ENCODE results near the gene JAM2. TPM values are rescaled to one million over a fixed set of nuclear protein-coding genes. Genes with fewer than 3 reads are reported as not detected.
"Not testable (repeated sequence)": the region's sequence is repeated elsewhere in the genome, so short reads cannot be mapped to it uniquely, and the experiment has no call there.

The JAM2 gene
- total RNA-seq, 1 donor from 2014 or later: 38.6 TPM

DNA sequence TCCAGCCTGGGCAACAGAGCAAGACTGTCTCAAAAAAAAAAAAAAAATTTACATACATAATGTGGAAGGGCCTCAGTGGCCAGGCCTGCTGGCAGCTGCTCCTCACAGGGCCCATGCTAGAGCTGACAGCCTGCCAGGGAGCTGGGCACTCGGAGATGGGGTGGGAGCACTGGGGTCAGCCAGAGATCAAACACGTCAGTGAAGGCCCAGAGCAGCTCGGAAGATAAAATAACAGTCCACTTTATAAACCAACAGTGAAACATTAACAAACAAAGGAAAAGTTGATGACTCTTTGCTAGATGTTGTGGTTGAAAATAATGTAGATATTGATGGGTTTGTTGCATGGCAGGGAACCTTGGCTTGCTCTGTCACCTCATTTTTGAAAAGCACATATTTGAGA is 52.9 kb downstream of the JAM2 start:
- no peak for DNase-seq
- TF ChIP-seq, protein P1, sequence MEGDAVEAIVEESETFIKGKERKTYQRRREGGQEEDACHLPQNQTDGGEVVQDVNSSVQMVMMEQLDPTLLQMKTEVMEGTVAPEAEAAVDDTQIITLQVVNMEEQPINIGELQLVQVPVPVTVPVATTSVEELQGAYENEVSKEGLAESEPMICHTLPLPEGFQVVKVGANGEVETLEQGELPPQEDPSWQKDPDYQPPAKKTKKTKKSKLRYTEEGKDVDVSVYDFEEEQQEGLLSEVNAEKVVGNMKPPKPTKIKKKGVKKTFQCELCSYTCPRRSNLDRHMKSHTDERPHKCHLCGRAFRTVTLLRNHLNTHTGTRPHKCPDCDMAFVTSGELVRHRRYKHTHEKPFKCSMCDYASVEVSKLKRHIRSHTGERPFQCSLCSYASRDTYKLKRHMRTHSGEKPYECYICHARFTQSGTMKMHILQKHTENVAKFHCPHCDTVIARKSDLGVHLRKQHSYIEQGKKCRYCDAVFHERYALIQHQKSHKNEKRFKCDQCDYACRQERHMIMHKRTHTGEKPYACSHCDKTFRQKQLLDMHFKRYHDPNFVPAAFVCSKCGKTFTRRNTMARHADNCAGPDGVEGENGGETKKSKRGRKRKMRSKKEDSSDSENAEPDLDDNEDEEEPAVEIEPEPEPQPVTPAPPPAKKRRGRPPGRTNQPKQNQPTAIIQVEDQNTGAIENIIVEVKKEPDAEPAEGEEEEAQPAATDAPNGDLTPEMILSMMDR (IDR thresholded peaks at IDR 0.05): no peak
- intact Hi-C loops (cut with DNase I): no loop called here
- Histone ChIP-seq H3K4me1 (peaks cover 3% of the 10 kb centered on the region), H3K27ac (no peak overlapping the region), H3K36me3 (no peaks in the 10 kb centered on the region), H3K4me3 (no peak overlapping the region), H3K9me3 (no peaks in the 10 kb centered on the region), H3K27me3 (no peaks in the 10 kb centered on the region)
- ATAC-seq: peak; percentile 47

DNA sequence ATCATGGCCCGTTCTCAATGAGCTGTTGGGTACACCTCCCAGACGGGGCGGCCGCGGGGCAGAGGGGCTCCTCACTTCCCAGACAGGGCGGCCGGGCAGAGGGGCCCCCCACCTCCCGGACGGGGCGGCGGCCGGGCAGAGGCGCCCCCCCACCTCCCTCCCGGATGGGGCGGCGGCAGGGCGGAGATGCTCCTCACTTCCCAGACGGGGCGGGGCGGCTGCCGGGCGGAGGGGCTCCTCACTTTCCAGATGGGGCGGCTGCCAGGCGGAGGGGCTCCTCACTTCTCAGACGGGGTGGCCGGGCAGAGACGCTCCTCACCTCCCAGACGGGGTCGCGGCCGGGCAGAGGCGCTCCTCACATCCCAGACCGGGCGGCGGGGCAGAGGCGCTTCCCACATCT is 56.4 kb downstream of the JAM2 start:
- H3K27ac ChIP-seq; intact Hi-C loops (cut with DNase I); H3K27me3 ChIP-seq; H3K4me1 ChIP-seq; H3K4me3 ChIP-seq; H3K36me3 ChIP-seq; DNase-seq; H3K9me3 ChIP-seq; ATAC-seq: not testable (repeated sequence)

DNA sequence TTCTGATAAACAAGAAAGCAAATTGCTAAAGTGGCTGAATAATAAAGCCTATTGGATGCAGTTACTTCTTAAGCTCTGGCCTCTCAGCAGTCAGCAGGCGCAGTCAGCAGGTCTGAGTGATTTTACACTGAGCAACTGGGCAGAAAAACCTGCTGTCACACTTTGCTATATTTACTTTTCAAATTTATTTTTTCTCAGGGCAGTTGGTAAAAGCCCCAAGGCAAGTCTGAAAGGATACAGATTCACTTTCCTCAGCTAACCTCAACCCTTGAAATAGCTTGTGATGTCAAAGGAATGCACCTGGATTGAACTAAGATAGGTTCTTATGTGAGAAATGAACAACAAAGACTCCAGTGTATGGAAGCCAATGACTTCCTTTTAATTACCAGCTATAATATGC is 61.7 kb downstream of the JAM2 start:
- Histone ChIP-seq H3K9me3 (no peaks in the 10 kb centered on the region), H3K4me1 (no peaks in the 10 kb centered on the region), H3K27me3 (no peaks in the 10 kb centered on the region), H3K36me3 (no peaks in the 10 kb centered on the region), H3K27ac (no peak overlapping the region), H3K4me3 (no peak overlapping the region)
- ATAC-seq (no peak), DNase-seq (no peak)
- TF ChIP-seq, protein P1 (IDR thresholded peaks at IDR 0.05): no peak
- intact Hi-C loops (cut with DNase I): no loop called here

DNA sequence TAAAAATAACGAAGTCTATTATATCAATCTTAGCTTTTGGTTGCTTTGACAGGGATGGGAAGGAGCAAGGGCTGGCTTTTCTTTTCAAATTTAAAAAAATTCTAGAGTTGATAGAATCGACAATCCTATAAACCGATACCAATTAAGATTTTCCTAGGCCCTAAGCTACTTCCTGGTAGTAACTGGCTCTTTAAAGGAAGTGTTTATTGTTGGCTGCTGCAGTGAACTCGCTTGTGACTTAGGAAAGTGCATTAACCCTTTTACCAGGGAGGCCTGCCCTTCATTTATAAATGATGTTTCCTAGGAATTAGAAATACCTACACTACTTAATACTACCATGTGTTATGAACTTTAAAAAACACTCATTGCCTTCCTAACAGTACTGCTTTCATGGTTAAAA is 62.5 kb downstream of the JAM2 start:
- DNase-seq: no peak
- intact Hi-C loops (cut with DNase I): no loop called here
- Histone ChIP-seq H3K4me3 (no peak overlapping the region), H3K27ac (no peak overlapping the region), H3K27me3 (no peaks in the 10 kb centered on the region), H3K36me3 (no peaks in the 10 kb centered on the region), H3K4me1 (no peaks in the 10 kb centered on the region), H3K9me3 (no peaks in the 10 kb centered on the region)
- no peak for ATAC-seq
- TF ChIP-seq, protein P1 (IDR thresholded peaks at IDR 0.05): no peak

DNA sequence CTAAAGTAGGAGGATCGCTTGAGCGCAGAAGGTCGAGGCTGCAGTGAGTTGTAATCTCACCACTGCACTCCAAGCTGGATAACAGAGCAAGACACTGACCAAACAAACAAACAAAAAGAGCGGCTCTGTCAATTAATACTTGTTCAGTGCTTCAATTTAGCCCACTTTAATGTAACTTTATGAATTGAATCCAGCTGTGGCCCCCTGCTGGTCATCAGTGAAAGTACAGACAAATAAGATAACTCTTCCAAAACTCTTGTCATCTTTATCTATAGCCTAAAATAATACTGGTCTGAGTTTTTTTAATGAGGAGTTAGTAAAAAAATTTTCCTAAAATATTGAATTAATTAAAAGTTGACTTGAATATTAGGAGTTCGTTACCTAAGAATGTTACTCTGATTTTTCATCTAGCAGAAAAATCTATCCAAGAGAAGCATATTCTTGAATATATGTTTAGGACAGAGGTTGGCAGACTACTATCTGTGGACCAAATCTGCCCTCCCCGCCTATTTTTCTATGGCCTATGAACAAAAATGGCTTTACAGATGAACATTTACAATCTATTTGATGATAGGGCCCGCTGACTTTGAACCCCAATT is 69.5 kb downstream of the JAM2 start:
- ATAC-seq (peak; percentile 54), DNase-seq (no peak)
- TF ChIP-seq, protein P1 (IDR thresholded peaks at IDR 0.05): peak; percentile 87

DNA sequence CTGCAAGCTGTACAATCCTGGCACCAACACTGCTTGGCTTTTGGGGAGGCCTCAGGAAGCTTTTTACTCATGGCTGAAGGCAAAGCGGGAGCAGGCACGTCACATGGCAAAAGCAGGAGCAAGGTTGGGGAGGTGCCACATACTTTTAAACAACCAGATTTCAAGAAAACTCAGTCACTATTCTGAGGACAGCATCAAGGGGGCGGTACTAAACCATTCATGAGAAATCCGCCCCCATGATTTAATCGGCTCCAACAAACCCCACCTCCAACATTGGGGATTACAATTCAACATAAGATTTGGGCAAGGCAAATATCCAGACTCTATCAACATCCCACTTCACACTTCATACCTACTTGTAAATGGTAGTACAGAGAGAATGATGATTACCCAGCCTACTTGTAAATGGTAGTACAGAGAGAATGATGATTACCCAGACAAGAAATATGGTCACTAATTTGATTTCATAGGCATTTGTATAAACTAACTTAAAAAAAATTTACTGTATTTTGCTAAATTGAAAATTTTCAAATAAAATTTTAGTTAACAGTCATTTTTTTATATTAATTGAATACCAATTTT is 70.7 kb downstream of the JAM2 start:
- Histone ChIP-seq H3K4me3 (no peak overlapping the region), H3K27ac (no peak overlapping the region), H3K27me3 (no peaks in the 10 kb centered on the region), H3K4me1 (no peaks in the 10 kb centered on the region), H3K9me3 (no peaks in the 10 kb centered on the region), H3K36me3 (no peaks in the 10 kb centered on the region)
- DNase-seq: no peak
- TF ChIP-seq, protein P1 (IDR thresholded peaks at IDR 0.05): no peak
- no peak for ATAC-seq
- intact Hi-C loops (cut with DNase I): loop anchor here (5.0 kb wide), 1 partner anchor 102 kb away; the partner anchor contains the start of gene MRPL39

More for the DNA sequence above, 69.5 kb downstream of the JAM2 start:
- Histone ChIP-seq H3K4me3 (no peak overlapping the region), H3K4me1 (no peaks in the 10 kb centered on the region), H3K27ac (no peak overlapping the region), H3K9me3 (no peaks in the 10 kb centered on the region), H3K36me3 (no peaks in the 10 kb centered on the region), H3K27me3 (no peaks in the 10 kb centered on the region)
- intact Hi-C loops (cut with DNase I): loop anchor here (5.0 kb wide), 1 partner anchor 101 kb away; the partner anchor contains the start of gene MRPL39
